ENCODE measurements around the gene RBMS3. TPM values are rescaled to one million over a fixed set of nuclear protein-coding genes. Genes with fewer than 3 reads are reported as not detected.

The RBMS3 gene
- total RNA-seq, 1 experiment from 2014 or later, result 8.7 TPM

GRCh38 chr3:29311795-29312194 lies 30.9 kb downstream of the RBMS3 start:
- Mint-ChIP-seq H3K4me3 (no peak overlapping the region), H3K4me1 (peaks cover 5% of the 10 kb centered on the region), H3K36me3 (no peaks in the 10 kb centered on the region), H3K27me3 (ENCODE audit: low read depth) (no peaks in the 10 kb centered on the region), H3K9me3 (no peaks in the 10 kb centered on the region), H3K27ac (no peak overlapping the region)
- ATAC-seq (no peak), DNase-seq (ENCODE audit: low spot score) (no peak)
- POLR2A ChIA-PET, result no interaction called here
- no peak for TF ChIP-seq ZSCAN18 (CRISPR knock-in tag; IDR thresholded peaks at IDR 0.05)
- no peak for TF ChIP-seq NR3C1 (CRISPR knock-in tag; conservative IDR thresholded peaks at IDR 0.05; ENCODE audit: low read depth)
- no peak for TF ChIP-seq ZBTB43 (CRISPR knock-in tag; IDR thresholded peaks at IDR 0.05)
- no peak for TF ChIP-seq NFYB (CRISPR knock-in tag; conservative IDR thresholded peaks at IDR 0.05; ENCODE audit: low read depth)
- TF ChIP-seq EMX1 (CRISPR knock-in tag; IDR thresholded peaks at IDR 0.05), result no peak
- TF ChIP-seq, protein P1, sequence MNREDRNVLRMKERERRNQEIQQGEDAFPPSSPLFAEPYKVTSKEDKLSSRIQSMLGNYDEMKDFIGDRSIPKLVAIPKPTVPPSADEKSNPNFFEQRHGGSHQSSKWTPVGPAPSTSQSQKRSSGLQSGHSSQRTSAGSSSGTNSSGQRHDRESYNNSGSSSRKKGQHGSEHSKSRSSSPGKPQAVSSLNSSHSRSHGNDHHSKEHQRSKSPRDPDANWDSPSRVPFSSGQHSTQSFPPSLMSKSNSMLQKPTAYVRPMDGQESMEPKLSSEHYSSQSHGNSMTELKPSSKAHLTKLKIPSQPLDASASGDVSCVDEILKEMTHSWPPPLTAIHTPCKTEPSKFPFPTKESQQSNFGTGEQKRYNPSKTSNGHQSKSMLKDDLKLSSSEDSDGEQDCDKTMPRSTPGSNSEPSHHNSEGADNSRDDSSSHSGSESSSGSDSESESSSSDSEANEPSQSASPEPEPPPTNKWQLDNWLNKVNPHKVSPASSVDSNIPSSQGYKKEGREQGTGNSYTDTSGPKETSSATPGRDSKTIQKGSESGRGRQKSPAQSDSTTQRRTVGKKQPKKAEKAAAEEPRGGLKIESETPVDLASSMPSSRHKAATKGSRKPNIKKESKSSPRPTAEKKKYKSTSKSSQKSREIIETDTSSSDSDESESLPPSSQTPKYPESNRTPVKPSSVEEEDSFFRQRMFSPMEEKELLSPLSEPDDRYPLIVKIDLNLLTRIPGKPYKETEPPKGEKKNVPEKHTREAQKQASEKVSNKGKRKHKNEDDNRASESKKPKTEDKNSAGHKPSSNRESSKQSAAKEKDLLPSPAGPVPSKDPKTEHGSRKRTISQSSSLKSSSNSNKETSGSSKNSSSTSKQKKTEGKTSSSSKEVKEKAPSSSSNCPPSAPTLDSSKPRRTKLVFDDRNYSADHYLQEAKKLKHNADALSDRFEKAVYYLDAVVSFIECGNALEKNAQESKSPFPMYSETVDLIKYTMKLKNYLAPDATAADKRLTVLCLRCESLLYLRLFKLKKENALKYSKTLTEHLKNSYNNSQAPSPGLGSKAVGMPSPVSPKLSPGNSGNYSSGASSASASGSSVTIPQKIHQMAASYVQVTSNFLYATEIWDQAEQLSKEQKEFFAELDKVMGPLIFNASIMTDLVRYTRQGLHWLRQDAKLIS (CRISPR knock-in tag; IDR thresholded peaks at IDR 0.05; ENCODE audit: borderline replicate concordance), result no peak
- TF ChIP-seq MXD4 (CRISPR knock-in tag; IDR thresholded peaks at IDR 0.05; ENCODE audit: borderline replicate concordance), result no peak
- no peak for TF ChIP-seq ZBTB21 (CRISPR knock-in tag; IDR thresholded peaks at IDR 0.05; ENCODE audit: borderline replicate concordance)
- no peak for TF ChIP-seq MYBL2 (CRISPR knock-in tag; IDR thresholded peaks at IDR 0.05)
- TF ChIP-seq NR1H2 (CRISPR knock-in tag; IDR thresholded peaks at IDR 0.05), result no peak
- no peak for TF ChIP-seq ELF4 (CRISPR knock-in tag; IDR thresholded peaks at IDR 0.05; ENCODE audit: low read depth)
- CTCF ChIA-PET, result no interaction called here

- ATAC-seq, result no peak
- peaks cover 5% of the 10 kb centered on the region for H3K4me1 Mint-ChIP-seq
- no peak overlapping the region for H3K4me3 Mint-ChIP-seq
Observed at GRCh38 chr3:29312395-29312794, 31.5 kb downstream of the RBMS3 start.

More at GRCh38 chr3:29312395-29312794, 31.5 kb downstream of the RBMS3 start:
- CTCF ChIA-PET, result no interaction called here
- H3K27ac Mint-ChIP-seq, result no peak overlapping the region
- H3K9me3 Mint-ChIP-seq, result no peaks in the 10 kb centered on the region
- no peak for DNase-seq (ENCODE audit: low spot score)
- no peaks in the 10 kb centered on the region for H3K27me3 Mint-ChIP-seq (ENCODE audit: low read depth)
- POLR2A ChIA-PET, result no interaction called here
- no peaks in the 10 kb centered on the region for H3K36me3 Mint-ChIP-seq
- no peak for TF ChIP-seq FOXJ3 (CRISPR knock-in tag; IDR thresholded peaks at IDR 0.05; ENCODE audit: borderline replicate concordance)
- no peak for TF ChIP-seq ELF4 (CRISPR knock-in tag; IDR thresholded peaks at IDR 0.05; ENCODE audit: low read depth)
- TF ChIP-seq, protein P2, sequence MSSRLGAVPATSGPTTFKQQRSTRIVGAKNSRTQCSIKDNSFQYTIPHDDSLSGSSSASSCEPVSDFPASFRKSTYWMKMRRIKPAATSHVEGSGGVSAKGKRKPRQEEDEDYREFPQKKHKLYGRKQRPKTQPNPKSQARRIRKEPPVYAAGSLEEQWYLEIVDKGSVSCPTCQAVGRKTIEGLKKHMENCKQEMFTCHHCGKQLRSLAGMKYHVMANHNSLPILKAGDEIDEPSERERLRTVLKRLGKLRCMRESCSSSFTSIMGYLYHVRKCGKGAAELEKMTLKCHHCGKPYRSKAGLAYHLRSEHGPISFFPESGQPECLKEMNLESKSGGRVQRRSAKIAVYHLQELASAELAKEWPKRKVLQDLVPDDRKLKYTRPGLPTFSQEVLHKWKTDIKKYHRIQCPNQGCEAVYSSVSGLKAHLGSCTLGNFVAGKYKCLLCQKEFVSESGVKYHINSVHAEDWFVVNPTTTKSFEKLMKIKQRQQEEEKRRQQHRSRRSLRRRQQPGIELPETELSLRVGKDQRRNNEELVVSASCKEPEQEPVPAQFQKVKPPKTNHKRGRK (CRISPR knock-in tag; IDR thresholded peaks at IDR 0.05; ENCODE audit: borderline replicate concordance), result no peak
- TF ChIP-seq MAX (CRISPR knock-in tag; IDR thresholded peaks at IDR 0.05), result no peak
- TF ChIP-seq JAZF1 (CRISPR knock-in tag; IDR thresholded peaks at IDR 0.05), result no peak
- TF ChIP-seq SMAD3 (CRISPR knock-in tag; IDR thresholded peaks at IDR 0.05; ENCODE audit: borderline replicate concordance), result no peak
- TF ChIP-seq RORB (CRISPR knock-in tag; IDR thresholded peaks at IDR 0.05), result no peak
- no peak for TF ChIP-seq ATF2 (CRISPR knock-in tag; IDR thresholded peaks at IDR 0.05; ENCODE audit: borderline replicate concordance, low read depth)

Data from WTC11 (cell line).